Measurements from ENCODE around the gene HES4. TPM values are rescaled to one million over a fixed set of nuclear protein-coding genes. Genes with fewer than 3 reads are reported as not detected.

Gene HES4
- total and polyA plus RNA-seq, 2 of the 13 experiments (the other 11 are each of a cell fraction or from before 2014, with no cell fraction given), result 8.8 to 10.6 TPM

DNA sequence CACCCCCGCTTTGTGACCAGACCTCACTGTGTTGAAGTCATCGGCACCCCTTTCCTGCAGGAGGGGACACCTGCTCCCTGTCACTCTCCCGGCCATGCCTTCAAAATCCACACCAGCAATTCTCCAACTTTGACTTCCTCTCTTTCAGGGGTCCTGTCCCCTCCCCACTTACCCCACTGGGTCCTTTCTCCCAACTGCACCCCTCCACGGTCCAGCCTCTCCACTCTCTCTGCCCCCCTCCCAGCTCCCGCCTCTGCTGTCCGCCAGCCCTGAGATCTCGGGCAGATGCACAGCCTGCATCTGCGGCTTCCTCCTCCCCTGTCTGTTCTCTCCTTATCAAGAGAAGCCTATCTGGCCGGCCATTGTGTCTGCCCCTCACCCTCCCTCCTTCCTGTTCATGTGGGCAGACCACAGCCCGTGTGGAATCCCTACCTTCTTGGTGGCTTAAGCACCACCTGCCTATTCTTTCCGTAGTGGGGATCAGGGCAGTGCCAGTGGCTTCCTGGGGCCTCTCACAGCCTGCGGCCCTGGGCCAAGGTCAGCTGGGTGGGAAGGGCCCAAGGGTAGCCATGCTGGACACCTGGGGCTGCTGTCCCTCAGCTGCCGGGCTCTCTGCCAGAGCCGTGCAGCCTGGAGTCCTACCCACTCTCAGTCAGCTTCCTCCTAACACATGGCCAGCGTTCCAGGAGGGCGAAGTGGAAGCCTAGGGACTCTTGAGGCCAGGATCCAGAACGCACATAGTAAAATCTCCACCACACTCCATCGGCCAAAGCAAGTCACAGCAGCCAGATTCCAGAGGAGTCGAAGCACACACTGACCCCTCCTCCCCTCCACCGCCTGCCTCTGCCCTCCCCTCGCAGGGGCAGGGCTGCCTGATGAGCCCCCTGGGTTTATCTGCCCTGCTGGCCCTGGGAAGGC is 5.1 kb upstream of the HES4 start (continued):
- TF ChIP-seq, protein P1, sequence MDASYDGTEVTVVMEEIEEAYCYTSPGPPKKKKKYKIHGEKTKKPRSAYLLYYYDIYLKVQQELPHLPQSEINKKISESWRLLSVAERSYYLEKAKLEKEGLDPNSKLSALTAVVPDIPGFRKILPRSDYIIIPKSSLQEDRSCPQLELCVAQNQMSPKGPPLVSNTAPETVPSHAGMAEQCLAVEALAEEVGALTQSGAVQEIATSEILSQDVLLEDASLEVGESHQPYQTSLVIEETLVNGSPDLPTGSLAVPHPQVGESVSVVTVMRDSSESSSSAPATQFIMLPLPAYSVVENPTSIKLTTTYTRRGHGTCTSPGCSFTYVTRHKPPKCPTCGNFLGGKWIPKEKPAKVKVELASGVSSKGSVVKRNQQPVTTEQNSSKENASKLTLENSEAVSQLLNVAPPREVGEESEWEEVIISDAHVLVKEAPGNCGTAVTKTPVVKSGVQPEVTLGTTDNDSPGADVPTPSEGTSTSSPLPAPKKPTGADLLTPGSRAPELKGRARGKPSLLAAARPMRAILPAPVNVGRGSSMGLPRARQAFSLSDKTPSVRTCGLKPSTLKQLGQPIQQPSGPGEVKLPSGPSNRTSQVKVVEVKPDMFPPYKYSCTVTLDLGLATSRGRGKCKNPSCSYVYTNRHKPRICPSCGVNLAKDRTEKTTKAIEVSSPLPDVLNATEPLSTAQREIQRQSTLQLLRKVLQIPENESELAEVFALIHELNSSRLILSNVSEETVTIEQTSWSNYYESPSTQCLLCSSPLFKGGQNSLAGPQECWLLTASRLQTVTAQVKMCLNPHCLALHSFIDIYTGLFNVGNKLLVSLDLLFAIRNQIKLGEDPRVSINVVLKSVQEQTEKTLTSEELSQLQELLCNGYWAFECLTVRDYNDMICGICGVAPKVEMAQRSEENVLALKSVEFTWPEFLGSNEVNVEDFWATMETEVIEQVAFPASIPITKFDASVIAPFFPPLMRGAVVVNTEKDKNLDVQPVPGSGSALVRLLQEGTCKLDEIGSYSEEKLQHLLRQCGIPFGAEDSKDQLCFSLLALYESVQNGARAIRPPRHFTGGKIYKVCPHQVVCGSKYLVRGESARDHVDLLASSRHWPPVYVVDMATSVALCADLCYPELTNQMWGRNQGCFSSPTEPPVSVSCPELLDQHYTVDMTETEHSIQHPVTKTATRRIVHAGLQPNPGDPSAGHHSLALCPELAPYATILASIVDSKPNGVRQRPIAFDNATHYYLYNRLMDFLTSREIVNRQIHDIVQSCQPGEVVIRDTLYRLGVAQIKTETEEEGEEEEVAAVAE (CRISPR knock-in tag; IDR thresholded peaks at IDR 0.05; ENCODE audit: borderline replicate concordance), result no peak
- no peak for TF ChIP-seq CREM (IDR thresholded peaks at IDR 0.05)
- TF ChIP-seq CREM (CRISPR knock-in tag; IDR thresholded peaks at IDR 0.05), result no peak
- TF ChIP-seq, protein P2, sequence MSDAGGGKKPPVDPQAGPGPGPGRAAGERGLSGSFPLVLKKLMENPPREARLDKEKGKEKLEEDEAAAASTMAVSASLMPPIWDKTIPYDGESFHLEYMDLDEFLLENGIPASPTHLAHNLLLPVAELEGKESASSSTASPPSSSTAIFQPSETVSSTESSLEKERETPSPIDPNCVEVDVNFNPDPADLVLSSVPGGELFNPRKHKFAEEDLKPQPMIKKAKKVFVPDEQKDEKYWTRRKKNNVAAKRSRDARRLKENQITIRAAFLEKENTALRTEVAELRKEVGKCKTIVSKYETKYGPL (CRISPR knock-in tag; IDR thresholded peaks at IDR 0.05), result no peak
- TF ChIP-seq TAF1 (CRISPR knock-in tag; IDR thresholded peaks at IDR 0.05), result peak; percentile 50; the same call in 1 of the 2 replicates
- no peak for TF ChIP-seq MLLT10 (CRISPR knock-in tag; IDR thresholded peaks at IDR 0.05)
- peak; percentile 56; the same call in 1 of the 2 replicates for TF ChIP-seq ELF1 (CRISPR knock-in tag; IDR thresholded peaks at IDR 0.05)
- TF ChIP-seq GFI1 (CRISPR knock-in tag; IDR thresholded peaks at IDR 0.05; ENCODE audit: borderline replicate concordance), result no peak
- no peak for TF ChIP-seq SIN3B (IDR thresholded peaks at IDR 0.05; ENCODE audit: low read length)
- TF ChIP-seq EEA1 (CRISPR knock-in tag; IDR thresholded peaks at IDR 0.05; ENCODE audit: borderline replicate concordance), result no peak
- no peak for TF ChIP-seq MAFF (IDR thresholded peaks at IDR 0.05; ENCODE audit: low read depth, low read length)
- no peak for TF ChIP-seq ZNF562 (CRISPR knock-in tag; IDR thresholded peaks at IDR 0.05; ENCODE audit: borderline replicate concordance)
- peak; percentile 75 for TF ChIP-seq TBX2 (CRISPR knock-in tag; IDR thresholded peaks at IDR 0.05; ENCODE audit: borderline replicate concordance)
- no peak for TF ChIP-seq ZNF256 (CRISPR knock-in tag; conservative IDR thresholded peaks at IDR 0.05)
- TF ChIP-seq ZNF160 (CRISPR knock-in tag; IDR thresholded peaks at IDR 0.05), result no peak
- TF ChIP-seq, protein P3, sequence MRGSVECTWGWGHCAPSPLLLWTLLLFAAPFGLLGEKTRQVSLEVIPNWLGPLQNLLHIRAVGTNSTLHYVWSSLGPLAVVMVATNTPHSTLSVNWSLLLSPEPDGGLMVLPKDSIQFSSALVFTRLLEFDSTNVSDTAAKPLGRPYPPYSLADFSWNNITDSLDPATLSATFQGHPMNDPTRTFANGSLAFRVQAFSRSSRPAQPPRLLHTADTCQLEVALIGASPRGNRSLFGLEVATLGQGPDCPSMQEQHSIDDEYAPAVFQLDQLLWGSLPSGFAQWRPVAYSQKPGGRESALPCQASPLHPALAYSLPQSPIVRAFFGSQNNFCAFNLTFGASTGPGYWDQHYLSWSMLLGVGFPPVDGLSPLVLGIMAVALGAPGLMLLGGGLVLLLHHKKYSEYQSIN (CRISPR knock-in tag; IDR thresholded peaks at IDR 0.05; ENCODE audit: borderline replicate concordance), result no peak
- TF ChIP-seq ZNF263 (CRISPR knock-in tag; IDR thresholded peaks at IDR 0.05), result no peak
- no peak; the same call in 1 of the 2 replicates for TF ChIP-seq ZSCAN21 (CRISPR knock-in tag; IDR thresholded peaks at IDR 0.05; ENCODE audit: borderline replicate concordance)
- no peak for TF ChIP-seq HNRNPLL (IDR thresholded peaks at IDR 0.05; ENCODE audit: low read depth, low read length, poor library complexity, severe bottlenecking)
- TF ChIP-seq STAT5B (CRISPR knock-in tag; IDR thresholded peaks at IDR 0.05), result no peak
- peak; percentile 53 for TF ChIP-seq THAP11 (CRISPR knock-in tag; IDR thresholded peaks at IDR 0.05)
- 0 out of 2 replicates have a peak, but pooled peaks have one; percentile 34 for TF ChIP-seq KDM6A (CRISPR knock-in tag; IDR thresholded peaks at IDR 0.05; ENCODE audit: low read depth)

Measured in HepG2 (cell line).